Measurements from ENCODE around the gene SULT1B1.

The SULT1B1 gene

DNA sequence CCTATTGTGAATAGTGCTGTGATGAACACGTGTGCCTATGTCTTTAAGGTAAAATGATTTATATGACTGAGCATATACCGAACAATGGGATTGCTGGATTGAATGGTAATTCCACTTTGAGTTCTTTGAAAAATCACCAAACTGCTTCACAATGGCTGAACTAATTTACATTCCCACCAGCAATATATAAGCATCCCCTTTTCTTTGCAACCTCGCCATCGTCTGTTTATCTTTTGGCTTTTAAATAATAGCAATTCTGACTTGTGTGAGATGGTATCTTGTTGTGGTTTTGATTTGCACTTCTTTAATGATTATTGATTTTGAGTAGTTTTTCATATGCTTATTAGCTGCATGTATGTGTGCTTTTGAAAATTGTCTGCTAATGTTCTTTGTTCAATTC, 75.6 kb downstream of the SULT1B1 start:
- no peak for ATAC-seq
- Mint-ChIP-seq H3K27me3 (no peaks in the 10 kb centered on the region), H3K4me1 (no peaks in the 10 kb centered on the region), H3K9me3 (no peaks in the 10 kb centered on the region), H3K27ac (no peak overlapping the region), H3K4me3 (no peak overlapping the region)
- no peak for DNase-seq

Measured in stimulated activated naive CD8-positive, alpha-beta T cell treated with anti-CD3 and anti-CD28 coated beads, Interleukin-15, amount 100 ng/mL, for 72 hours (primary cell).